SU-DHL-6 (cell line): ENCODE data around the gene GTF2H1.

Source experiments
- EZH2phosphoT487 ChIP-seq: fragments of 200-600 bp; sonication (generic), shearing (Covaris generic); conservative IDR thresholded peaks from 2 replicates; pipeline ENCODE4 v1.6.1; 2018; ENCODE audit warnings: mild to moderate bottlenecking, antibody characterized with exemption, low read length, moderate library complexity, mixed read lengths
- TF ChIP-seq, protein P1 (sequence below): fragments of 200-600 bp; sonication (generic); IDR thresholded peaks from one replicate; pipeline ENCODE4 v1.5.1; 2017; ENCODE audit warnings: antibody characterized with exemption, mild to moderate bottlenecking, low read length, moderate library complexity; ENCODE audit not compliant: insufficient read depth, poor library complexity, severe bottlenecking

DNA sequence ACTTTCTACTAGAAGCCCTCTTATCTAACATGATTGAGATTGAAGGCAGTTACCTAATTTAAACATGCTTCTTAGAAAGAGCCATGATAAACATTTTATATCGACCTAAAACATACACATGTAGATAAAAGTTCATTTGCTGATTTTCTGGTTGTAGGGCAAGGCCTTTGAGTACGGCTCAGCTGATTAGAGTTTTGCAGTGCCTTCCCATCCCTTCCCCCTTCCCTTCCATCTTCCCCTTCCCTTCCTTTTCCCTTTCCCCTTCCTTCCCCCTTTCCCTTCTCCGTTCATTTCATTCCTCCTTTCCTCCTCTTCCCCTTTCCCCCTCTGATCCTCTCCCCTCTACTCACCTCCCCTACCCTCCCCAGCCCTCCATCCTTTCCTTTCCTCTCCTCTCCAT lies 94.1 kb downstream of the GTF2H1 start:
- TF ChIP-seq, protein P1, sequence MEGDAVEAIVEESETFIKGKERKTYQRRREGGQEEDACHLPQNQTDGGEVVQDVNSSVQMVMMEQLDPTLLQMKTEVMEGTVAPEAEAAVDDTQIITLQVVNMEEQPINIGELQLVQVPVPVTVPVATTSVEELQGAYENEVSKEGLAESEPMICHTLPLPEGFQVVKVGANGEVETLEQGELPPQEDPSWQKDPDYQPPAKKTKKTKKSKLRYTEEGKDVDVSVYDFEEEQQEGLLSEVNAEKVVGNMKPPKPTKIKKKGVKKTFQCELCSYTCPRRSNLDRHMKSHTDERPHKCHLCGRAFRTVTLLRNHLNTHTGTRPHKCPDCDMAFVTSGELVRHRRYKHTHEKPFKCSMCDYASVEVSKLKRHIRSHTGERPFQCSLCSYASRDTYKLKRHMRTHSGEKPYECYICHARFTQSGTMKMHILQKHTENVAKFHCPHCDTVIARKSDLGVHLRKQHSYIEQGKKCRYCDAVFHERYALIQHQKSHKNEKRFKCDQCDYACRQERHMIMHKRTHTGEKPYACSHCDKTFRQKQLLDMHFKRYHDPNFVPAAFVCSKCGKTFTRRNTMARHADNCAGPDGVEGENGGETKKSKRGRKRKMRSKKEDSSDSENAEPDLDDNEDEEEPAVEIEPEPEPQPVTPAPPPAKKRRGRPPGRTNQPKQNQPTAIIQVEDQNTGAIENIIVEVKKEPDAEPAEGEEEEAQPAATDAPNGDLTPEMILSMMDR: no peak
- no peak for TF ChIP-seq EZH2phosphoT487
